Measurements from ENCODE around the gene NRCAM. TPM values are rescaled to one million over a fixed set of nuclear protein-coding genes. Genes with fewer than 3 reads are reported as not detected.

Gene NRCAM
- total and polyA plus RNA-seq, 7 donors, result 1.3 to 3.9 (median 1.8) TPM; not detected in 2

DNA sequence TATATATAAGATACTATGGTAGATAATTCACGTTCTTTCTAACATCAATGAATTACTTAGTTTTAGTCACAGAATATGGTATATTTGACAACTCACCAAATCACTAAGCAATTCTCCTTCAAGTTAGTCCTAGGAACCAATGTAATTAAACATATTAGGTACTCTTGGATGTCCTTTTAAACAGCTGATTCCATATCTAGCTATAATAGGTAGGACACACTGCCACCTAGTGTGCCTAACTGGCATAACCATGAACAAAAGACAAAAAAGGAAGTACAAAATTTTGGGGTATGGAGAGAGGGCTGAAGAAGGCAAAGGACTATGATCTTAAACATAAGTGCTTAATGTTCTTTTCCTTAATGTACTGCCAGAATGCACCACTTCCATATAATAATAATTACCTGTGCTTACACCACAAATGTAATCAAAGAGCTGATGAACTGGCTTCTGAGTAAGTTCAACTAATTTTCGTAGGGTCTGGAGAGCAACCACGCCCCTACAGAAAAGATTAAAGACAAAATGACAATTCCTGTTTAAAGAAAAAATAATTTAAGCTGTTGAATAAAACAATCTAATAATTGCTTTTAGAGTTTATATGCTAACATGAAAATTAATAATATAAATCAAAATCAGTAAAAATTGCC, 41.0 kb upstream of the NRCAM start:
- DNase-seq, result no peak
- Histone ChIP-seq H3K36me3 (peaks cover 9 to 60% (median 12%) of the 10 kb centered on the region in 4 donors), H3K27me3 (no peaks in the 10 kb centered on the region), H3K4me1 (no peaks in the 10 kb centered on the region), H3K9me3 (no peaks in the 10 kb centered on the region), H3K27ac (no peak overlapping the region), H3K4me3 (no peak overlapping the region)
- TF ChIP-seq EP300 (IDR thresholded peaks at IDR 0.05), result no peak
- TF ChIP-seq CTCF (IDR thresholded peaks at IDR 0.05), result peak; percentile 12 to 80 (median 66)
- WGBS, 2 donors, result 93% methylated on average over 3 of the region's 3 CpGs
- intact Hi-C loops (cut with DNase I), result no loop called here

DNA sequence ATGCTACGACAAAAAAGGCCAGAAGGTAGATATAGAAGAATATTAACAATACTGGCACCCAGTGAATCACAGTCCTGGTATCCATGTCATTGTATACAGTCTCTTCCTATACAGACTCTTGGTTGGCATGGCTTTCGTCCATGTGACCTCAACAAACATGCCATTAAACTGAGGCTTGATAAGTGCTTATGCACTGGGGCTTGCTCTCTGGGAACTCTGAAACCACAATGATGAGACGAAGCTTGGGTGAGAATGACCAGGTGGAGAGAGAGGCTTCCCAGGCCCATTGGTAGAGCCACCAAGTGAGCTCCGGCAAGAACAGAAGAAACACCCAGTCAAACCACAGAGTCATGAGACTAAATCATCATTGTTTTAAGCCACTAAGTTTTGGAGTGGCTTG, 36.5 kb upstream of the NRCAM start:
- no peak overlapping the region for H3K27ac ChIP-seq
- H3K9me3 ChIP-seq, result no peaks in the 10 kb centered on the region
- H3K4me3 ChIP-seq, result no peak overlapping the region
- H3K36me3 ChIP-seq, result peaks cover 0 to 67% (median 8%) of the 10 kb centered on the region in 4 donors
- no peak for DNase-seq
- TF ChIP-seq CTCF (IDR thresholded peaks at IDR 0.05), result no peak
- no peak for TF ChIP-seq EP300 (IDR thresholded peaks at IDR 0.05)
- no peak for TF ChIP-seq POLR2A (IDR thresholded peaks at IDR 0.05)
- no peak for TF ChIP-seq POLR2AphosphoS5 (IDR thresholded peaks at IDR 0.05)
- intact Hi-C loops (cut with DNase I), result no loop called here
- no peaks in the 10 kb centered on the region for H3K4me1 ChIP-seq
- H3K27me3 ChIP-seq, result no peaks in the 10 kb centered on the region
- 92 to 97% methylated on average over 4 of the region's 4 CpGs for WGBS, 2 donors

DNA sequence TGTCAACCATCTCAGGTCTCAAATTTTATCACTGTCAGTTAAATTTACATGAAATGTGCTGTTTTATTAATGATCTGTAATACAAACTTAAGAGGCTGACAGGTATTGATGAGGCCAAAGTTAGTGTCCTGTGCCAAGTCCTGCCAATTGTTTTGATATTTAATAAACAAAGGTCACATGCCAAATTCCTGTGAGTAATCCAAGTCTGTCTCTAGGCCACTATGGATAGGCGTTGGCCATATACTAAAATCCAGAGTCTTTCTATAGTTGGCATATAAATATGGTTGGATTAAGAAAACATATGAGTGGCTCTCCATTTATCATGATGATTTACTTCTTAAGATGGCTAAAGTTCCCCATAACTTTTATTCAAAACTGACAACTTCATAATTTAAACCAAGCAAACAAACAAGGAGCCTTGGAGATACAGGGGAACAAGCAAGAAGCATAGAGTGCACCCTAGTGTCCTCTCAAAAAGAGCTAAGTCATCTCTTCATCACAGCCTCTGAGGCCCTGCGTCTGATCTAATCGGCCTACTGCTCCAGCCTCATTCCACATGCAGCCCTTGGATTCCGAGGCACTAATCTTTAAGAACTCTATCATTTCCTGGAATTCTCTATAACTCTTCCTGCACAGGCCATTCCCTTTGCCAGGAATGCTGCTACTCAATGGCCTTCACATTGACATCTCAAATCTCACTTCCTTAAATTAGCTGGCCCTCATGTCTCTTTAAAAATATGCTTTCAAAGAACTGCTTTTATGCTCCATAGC, 32.7 kb upstream of the NRCAM start:
- Histone ChIP-seq H3K9me3 (no peaks in the 10 kb centered on the region), H3K36me3 (peaks cover 0 to 58% (median 12%) of the 10 kb centered on the region in 4 donors), H3K27ac (no peak overlapping the region), H3K4me3 (no peak overlapping the region), H3K27me3 (no peaks in the 10 kb centered on the region), H3K4me1 (no peaks in the 10 kb centered on the region)
- TF ChIP-seq POLR2AphosphoS5 (IDR thresholded peaks at IDR 0.05), result no peak
- TF ChIP-seq CTCF (IDR thresholded peaks at IDR 0.05), result no peak
- no peak for TF ChIP-seq POLR2A (IDR thresholded peaks at IDR 0.05)
- TF ChIP-seq EP300 (IDR thresholded peaks at IDR 0.05), result no peak
- intact Hi-C loops (cut with DNase I), result no loop called here
- 94 to 98% methylated on average over 4 of the region's 4 CpGs for WGBS, 2 donors
- DNase-seq, result no peak

- Histone ChIP-seq H3K27me3 (no peaks in the 10 kb centered on the region), H3K27ac (no peak overlapping the region), H3K4me1 (no peaks in the 10 kb centered on the region), H3K9me3 (no peaks in the 10 kb centered on the region), H3K36me3 (peaks cover 0 to 58% (median 12%) of the 10 kb centered on the region in 4 donors), H3K4me3 (no peak overlapping the region)
- intact Hi-C loops (cut with DNase I), result no loop called here
- TF ChIP-seq POLR2A (IDR thresholded peaks at IDR 0.05), result no peak
- TF ChIP-seq EP300 (IDR thresholded peaks at IDR 0.05), result no peak
- no peak for TF ChIP-seq CTCF (IDR thresholded peaks at IDR 0.05)
- no peak for TF ChIP-seq POLR2AphosphoS5 (IDR thresholded peaks at IDR 0.05)
- no peak for DNase-seq
Observed at GRCh38 chr7:108487646-108488045, 31.4 kb upstream of the NRCAM start.

Measured in sigmoid colon (tissue), 7 donors.